ENCODE measurements around the gene MDM4. TPM values are rescaled to one million over a fixed set of nuclear protein-coding genes. Genes with fewer than 3 reads are reported as not detected.
A peak's percentile ranks its signal among the peaks of the same experiment; 100 is the strongest.

MDM4 gene
- total RNA-seq, 1 donor from 2014 or later = 154 TPM

GRCh38 chr1:204502241-204502640 lies 14.0 kb upstream of the MDM4 start:
- H3K4me3 Mint-ChIP-seq = no peak overlapping the region
- peaks cover 2% of the 10 kb centered on the region for H3K27me3 Mint-ChIP-seq (ENCODE audit: low read depth)
- no peak for DNase-seq (ENCODE audit: low spot score in 2 of 2, unreplicated experiment in 2 of 2)
- no peaks in the 10 kb centered on the region for H3K36me3 Mint-ChIP-seq
- H3K9me3 Mint-ChIP-seq = no peaks in the 10 kb centered on the region
- H3K27ac Mint-ChIP-seq = no peak overlapping the region
- H3K4me1 Mint-ChIP-seq = peaks cover 11% of the 10 kb centered on the region
- no peak for TF ChIP-seq CTCF (IDR thresholded peaks at IDR 0.05; ENCODE audit: unreplicated experiment)

- Mint-ChIP-seq H3K27me3 (ENCODE audit: low read depth) (peaks cover 2% of the 10 kb centered on the region), H3K36me3 (no peaks in the 10 kb centered on the region), H3K9me3 (no peaks in the 10 kb centered on the region), H3K27ac (no peak overlapping the region), H3K4me1 (peaks cover 12% of the 10 kb centered on the region), H3K4me3 (no peak overlapping the region)
- TF ChIP-seq CTCF (IDR thresholded peaks at IDR 0.05; ENCODE audit: unreplicated experiment) = peak; percentile 75
- DNase-seq (ENCODE audit: low spot score in 2 of 2, unreplicated experiment in 2 of 2) = no peak
Observed at GRCh38 chr1:204503122-204503912, 12.9 kb upstream of the MDM4 start.

- H3K9me3 Mint-ChIP-seq = no peaks in the 10 kb centered on the region
- H3K4me1 Mint-ChIP-seq = peaks cover 12% of the 10 kb centered on the region
- no peak overlapping the region for H3K27ac Mint-ChIP-seq
- H3K36me3 Mint-ChIP-seq = no peaks in the 10 kb centered on the region
- H3K4me3 Mint-ChIP-seq = no peak overlapping the region
- DNase-seq (ENCODE audit: low spot score in 2 of 2, unreplicated experiment in 2 of 2) = no peak
- TF ChIP-seq CTCF (IDR thresholded peaks at IDR 0.05; ENCODE audit: unreplicated experiment) = no peak
- peaks cover 2% of the 10 kb centered on the region for H3K27me3 Mint-ChIP-seq (ENCODE audit: low read depth)
Observed at GRCh38 chr1:204503913-204504519, 12.2 kb upstream of the MDM4 start.

GRCh38 chr1:204505674-204506200 lies 10.5 kb upstream of the MDM4 start:
- no peak for DNase-seq (ENCODE audit: low spot score in 2 of 2, unreplicated experiment in 2 of 2)
- peak overlapping the region; percentile 97 for H3K27ac Mint-ChIP-seq
- H3K27me3 Mint-ChIP-seq (ENCODE audit: low read depth) = peaks cover 2% of the 10 kb centered on the region
- no peaks in the 10 kb centered on the region for H3K36me3 Mint-ChIP-seq
- peak overlapping the region; percentile 92 for H3K4me3 Mint-ChIP-seq
- no peak for TF ChIP-seq CTCF (IDR thresholded peaks at IDR 0.05; ENCODE audit: unreplicated experiment)
- peaks cover 12% of the 10 kb centered on the region for H3K4me1 Mint-ChIP-seq
- no peaks in the 10 kb centered on the region for H3K9me3 Mint-ChIP-seq

- Mint-ChIP-seq H3K27me3 (ENCODE audit: low read depth) (peaks cover 2% of the 10 kb centered on the region), H3K9me3 (no peaks in the 10 kb centered on the region), H3K27ac (peak overlapping the region; percentile 97), H3K4me3 (peak overlapping the region; percentile 92), H3K36me3 (no peaks in the 10 kb centered on the region), H3K4me1 (peaks cover 12% of the 10 kb centered on the region)
- no peak for TF ChIP-seq CTCF (IDR thresholded peaks at IDR 0.05; ENCODE audit: unreplicated experiment)
- DNase-seq (ENCODE audit: low spot score in 2 of 2, unreplicated experiment in 2 of 2) = peak in 1 of 2 experiments; percentile 77
Observed at GRCh38 chr1:204506201-204506968, 9.8 kb upstream of the MDM4 start.

Data from mesothelial cell of epicardium (in vitro differentiated cells).